ENCODE measurements around the gene NPDC1.

- TF ChIP-seq CTCF (IDR thresholded peaks at IDR 0.05; ENCODE audit: low read length) (no peak), EZH2 (IDR thresholded peaks at IDR 0.05; ENCODE audit: borderline replicate concordance, low read length) (no peak)
These were observed 36.8 kb downstream of the NPDC1 start for GRCh38 chr9:137009217-137009616.

Measured in OCI-LY1 (cell line).